Adrenal gland (tissue), 5 donors: Measurements from ENCODE around the gene SNED1.

Experiments used
- POLR2A ChIP-seq, 2 donors: fragments of 450-650 bp; IDR thresholded peaks; one replicate each; pipeline ENCODE4 v1.6.1; 2017; ENCODE audit warnings: antibody characterized with exemption in 2 of 2, mild to moderate bottlenecking in 2 of 2, moderate library complexity in 1 of 2
- TF ChIP-seq, protein P1 (sequence below), 6 experiments: fragments of 450-650 bp in 4 of 6; fragments of 200-600 bp in 2 of 6; sonication (generic) in 1 of 6; IDR thresholded peaks; 1 replicate in 5 of 6; 2 replicates in 1 of 6; pipeline versions ENCODE4 v1.5.1 to v1.8.0; 2016 to 2021; ENCODE audit warnings: antibody characterized with exemption in 6 of 6, mild to moderate bottlenecking in 2 of 6, moderate library complexity in 1 of 6
- donor health status: DM: no; HTN: no; CAD: no.

DNA sequence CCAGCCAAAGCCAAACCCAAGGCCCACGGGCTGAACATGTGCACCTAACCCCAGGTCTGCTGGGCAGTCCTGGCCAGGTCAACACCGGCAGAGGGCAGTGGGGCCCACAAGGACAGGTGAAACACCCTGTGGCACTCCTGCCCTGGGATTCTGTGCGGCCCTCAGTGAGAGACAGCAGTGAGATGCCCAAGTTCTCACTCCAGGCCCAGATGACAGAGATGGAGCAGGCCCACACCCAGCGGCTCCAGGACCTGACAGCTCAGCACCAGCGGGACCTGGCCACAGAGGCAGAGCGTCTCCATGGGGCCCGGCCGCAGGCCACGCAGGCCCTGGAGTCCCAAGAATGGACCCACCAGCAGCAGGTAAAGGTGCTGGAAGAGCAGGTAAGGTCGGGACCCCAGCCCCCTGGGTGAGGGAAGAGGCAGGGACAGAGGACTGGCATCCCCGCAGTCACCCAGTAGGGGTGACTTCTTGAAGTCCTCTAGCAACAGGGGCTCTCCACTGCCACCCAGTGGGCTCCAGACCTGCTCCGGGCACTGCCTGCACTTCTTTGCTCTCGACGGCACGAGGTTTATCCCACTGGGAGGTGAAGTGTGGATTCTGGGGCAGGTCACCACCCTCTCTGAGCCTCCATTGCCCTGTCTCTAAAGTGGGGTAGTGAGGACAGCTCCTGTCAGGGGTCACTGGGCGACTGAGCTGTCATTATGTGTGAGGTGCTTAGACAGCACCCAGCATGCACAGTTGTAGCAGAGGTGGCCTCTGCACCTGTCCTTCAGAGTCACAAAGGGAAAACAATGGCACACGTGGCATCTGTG lies 8.8 kb upstream of the SNED1 start:
- TF ChIP-seq, protein P1, sequence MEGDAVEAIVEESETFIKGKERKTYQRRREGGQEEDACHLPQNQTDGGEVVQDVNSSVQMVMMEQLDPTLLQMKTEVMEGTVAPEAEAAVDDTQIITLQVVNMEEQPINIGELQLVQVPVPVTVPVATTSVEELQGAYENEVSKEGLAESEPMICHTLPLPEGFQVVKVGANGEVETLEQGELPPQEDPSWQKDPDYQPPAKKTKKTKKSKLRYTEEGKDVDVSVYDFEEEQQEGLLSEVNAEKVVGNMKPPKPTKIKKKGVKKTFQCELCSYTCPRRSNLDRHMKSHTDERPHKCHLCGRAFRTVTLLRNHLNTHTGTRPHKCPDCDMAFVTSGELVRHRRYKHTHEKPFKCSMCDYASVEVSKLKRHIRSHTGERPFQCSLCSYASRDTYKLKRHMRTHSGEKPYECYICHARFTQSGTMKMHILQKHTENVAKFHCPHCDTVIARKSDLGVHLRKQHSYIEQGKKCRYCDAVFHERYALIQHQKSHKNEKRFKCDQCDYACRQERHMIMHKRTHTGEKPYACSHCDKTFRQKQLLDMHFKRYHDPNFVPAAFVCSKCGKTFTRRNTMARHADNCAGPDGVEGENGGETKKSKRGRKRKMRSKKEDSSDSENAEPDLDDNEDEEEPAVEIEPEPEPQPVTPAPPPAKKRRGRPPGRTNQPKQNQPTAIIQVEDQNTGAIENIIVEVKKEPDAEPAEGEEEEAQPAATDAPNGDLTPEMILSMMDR (IDR thresholded peaks at IDR 0.05) = peak in 4 of 6 experiments; percentile 31 to 49 (median 46)
- no peak for TF ChIP-seq POLR2A (IDR thresholded peaks at IDR 0.05)
